CD8-positive, alpha-beta memory T cell (primary cell): ENCODE data around the gene SEMA5A. TPM values are rescaled to one million over a fixed set of nuclear protein-coding genes. Genes with fewer than 3 reads are reported as not detected.

Source experiments
- CTCF ChIA-PET: fragments of 350-600 bp; sonication (Branson Sonifier 250); formaldehyde crosslinking; loops from one replicate; lab custom pipeline; 2021; ENCODE audit warnings: antibody characterized with exemption; lab: Charles Lee
- POLR2A ChIA-PET: fragments of 350-600 bp; sonication (Branson Sonifier 250); formaldehyde crosslinking; loops from one replicate; lab custom pipeline; 2021; ENCODE audit warnings: antibody characterized with exemption; lab: Charles Lee
- DNase-seq, 5 donors: peaks; one replicate each; pipeline versions ENCODE4 v3.0.0 to v3.0.0-alpha.2; 2020 to 2022; ENCODE audit warnings: mixed read lengths in 1 of 5
- H3K27ac ChIP-seq: one replicate; pipeline ENCODE4 v1.7.0; 2013; ENCODE audit warnings: low read depth, mild to moderate bottlenecking, low read length, moderate library complexity
- H3K27me3 ChIP-seq: 2 replicates; pipeline ENCODE4 v1.7.0; 2013; ENCODE audit warnings: low read length, mild to moderate bottlenecking; ENCODE audit not compliant: insufficient read depth, poor library complexity, severe bottlenecking
- H3K36me3 ChIP-seq: 2 replicates; pipeline ENCODE4 v1.7.0; 2013; ENCODE audit warnings: mild to moderate bottlenecking, low read length, moderate library complexity; ENCODE audit not compliant: insufficient read depth
- H3K4me1 ChIP-seq: 2 replicates; pipeline ENCODE4 v1.7.0; 2013; ENCODE audit warnings: mild to moderate bottlenecking, low read length, moderate library complexity; ENCODE audit not compliant: insufficient read depth
- H3K4me3 ChIP-seq: 2 replicates; pipeline ENCODE4 v1.7.0; 2013; ENCODE audit warnings: mild to moderate bottlenecking, low read length
- H3K9me3 ChIP-seq: 2 replicates; pipeline ENCODE4 v1.7.0; 2013; ENCODE audit warnings: mild to moderate bottlenecking, low read length
- H3K27ac Mint-ChIP-seq, 8 donors: one replicate each; pipeline ENCODE4 v1.8.0; 2020 to 2021; ENCODE audit warnings: mixed read lengths in 8 of 8, mild to moderate bottlenecking in 6 of 8, inconsistent platforms in 3 of 8, moderate library complexity in 3 of 8
- H3K27me3 Mint-ChIP-seq, 2 donors: one replicate each; pipeline ENCODE4 v1.8.0; 2020 to 2021; ENCODE audit warnings: mixed read lengths in 2 of 2, mild to moderate bottlenecking in 1 of 2, moderate library complexity in 1 of 2
- H3K36me3 Mint-ChIP-seq, 3 donors: one replicate each; pipeline ENCODE4 v1.8.0; 2020 to 2021; ENCODE audit warnings: mixed read lengths in 3 of 3, inconsistent platforms in 1 of 3, mild to moderate bottlenecking in 1 of 3
- H3K4me1 Mint-ChIP-seq, 3 donors: one replicate each; pipeline ENCODE4 v1.8.0; 2020 to 2021; ENCODE audit warnings: mixed read lengths in 3 of 3, inconsistent platforms in 1 of 3, mild to moderate bottlenecking in 1 of 3
- H3K4me3 Mint-ChIP-seq, 7 donors: one replicate each; pipeline ENCODE4 v1.8.0; 2020 to 2021; ENCODE audit warnings: mixed read lengths in 7 of 7, mild to moderate bottlenecking in 6 of 7, moderate library complexity in 4 of 7, inconsistent platforms in 2 of 7
- H3K9me3 Mint-ChIP-seq, 5 donors: one replicate each; pipeline ENCODE4 v1.8.0; 2020 to 2022; ENCODE audit warnings: mixed read lengths in 5 of 5, mild to moderate bottlenecking in 3 of 5, moderate library complexity in 2 of 5, inconsistent platforms in 1 of 5
- polyA plus RNA-seq: library from polyadenylated mRNA; unstranded; fragments of 300-500 nt; fragmentation: Illumina TruSeq; gene quantifications from one replicate; pipeline ENCODE4 v1.2.3, GENCODE V29; 2021
- total RNA-seq, 2 experiments: library from RNA; stranded (reverse); gene quantifications; one replicate each; pipeline ENCODE4 v1.2.3, GENCODE V29; 2021

SEMA5A gene
- total and polyA plus RNA-seq, 3 experiments from 2014 or later: not detected

DNA sequence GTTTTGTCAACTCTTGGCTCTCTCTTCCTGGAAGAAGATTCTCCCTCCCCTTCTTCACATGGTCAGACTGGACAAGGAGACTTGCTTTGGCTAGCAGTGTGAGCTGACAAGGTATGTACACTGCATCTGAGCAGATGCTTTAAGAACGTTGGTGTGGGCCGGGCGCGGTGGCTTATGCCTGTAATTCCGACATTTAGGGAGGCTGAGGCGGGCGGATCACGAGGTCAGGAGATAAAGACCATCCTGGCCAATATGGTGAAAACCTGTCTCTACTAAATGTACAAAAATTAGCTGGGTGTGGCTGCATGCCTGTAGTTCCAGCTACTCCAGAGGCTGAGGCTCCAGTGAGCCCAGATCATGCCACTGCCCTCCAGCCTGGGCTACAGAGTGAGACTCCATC is 26.4 kb upstream of the SEMA5A start:
- ChIA-PET CTCF (no interaction called here), POLR2A (interaction anchor here (0.7 kb wide), 1 partner anchor 892 kb away, joined by 3 read pairs; no protein-coding TSS in a partner anchor)
- Mint-ChIP-seq H3K4me1 (no peaks in the 10 kb centered on the region), H3K36me3 (no peaks in the 10 kb centered on the region), H3K27ac (no peak overlapping the region), H3K27me3 (no peaks in the 10 kb centered on the region), H3K9me3 (peaks cover 5 to 7% (median 6%) of the 10 kb centered on the region in 5 donors), H3K4me3 (no peak overlapping the region)
- Histone ChIP-seq H3K9me3 (no peaks in the 10 kb centered on the region), H3K36me3 (no peaks in the 10 kb centered on the region), H3K4me3 (no peak overlapping the region), H3K27ac (no peak overlapping the region), H3K27me3 (no peaks in the 10 kb centered on the region), H3K4me1 (no peaks in the 10 kb centered on the region)
- no peak for DNase-seq

GRCh38 chr5:9570876-9571275 is 25.0 kb upstream of the SEMA5A start:
- no peak overlapping the region for H3K4me3 Mint-ChIP-seq
- no peaks in the 10 kb centered on the region for H3K36me3 Mint-ChIP-seq
- Histone ChIP-seq H3K4me3 (no peak overlapping the region), H3K27me3 (no peaks in the 10 kb centered on the region), H3K9me3 (no peaks in the 10 kb centered on the region), H3K4me1 (no peaks in the 10 kb centered on the region), H3K36me3 (no peaks in the 10 kb centered on the region), H3K27ac (no peak overlapping the region)
- ChIA-PET CTCF (no interaction called here), POLR2A (no interaction called here)
- H3K9me3 Mint-ChIP-seq: peaks cover 5 to 8% (median 7%) of the 10 kb centered on the region in 5 donors
- no peak for DNase-seq
- no peaks in the 10 kb centered on the region for H3K27me3 Mint-ChIP-seq
- H3K27ac Mint-ChIP-seq: no peak overlapping the region
- no peaks in the 10 kb centered on the region for H3K4me1 Mint-ChIP-seq

GRCh38 chr5:9567039-9567438 is 21.2 kb upstream of the SEMA5A start:
- POLR2A ChIA-PET: no interaction called here
- no peaks in the 10 kb centered on the region for H3K36me3 Mint-ChIP-seq
- H3K27ac ChIP-seq: no peak overlapping the region
- no peak overlapping the region for H3K27ac Mint-ChIP-seq
- H3K27me3 Mint-ChIP-seq: no peaks in the 10 kb centered on the region
- no peaks in the 10 kb centered on the region for H3K4me1 Mint-ChIP-seq
- peaks cover 6 to 10% (median 6%) of the 10 kb centered on the region in 5 donors for H3K9me3 Mint-ChIP-seq
- no peaks in the 10 kb centered on the region for H3K9me3 ChIP-seq
- no peaks in the 10 kb centered on the region for H3K4me1 ChIP-seq
- DNase-seq: no peak
- CTCF ChIA-PET: no interaction called here
- H3K27me3 ChIP-seq: no peaks in the 10 kb centered on the region
- H3K4me3 ChIP-seq: no peak overlapping the region
- no peaks in the 10 kb centered on the region for H3K36me3 ChIP-seq
- H3K4me3 Mint-ChIP-seq: no peak overlapping the region

DNA sequence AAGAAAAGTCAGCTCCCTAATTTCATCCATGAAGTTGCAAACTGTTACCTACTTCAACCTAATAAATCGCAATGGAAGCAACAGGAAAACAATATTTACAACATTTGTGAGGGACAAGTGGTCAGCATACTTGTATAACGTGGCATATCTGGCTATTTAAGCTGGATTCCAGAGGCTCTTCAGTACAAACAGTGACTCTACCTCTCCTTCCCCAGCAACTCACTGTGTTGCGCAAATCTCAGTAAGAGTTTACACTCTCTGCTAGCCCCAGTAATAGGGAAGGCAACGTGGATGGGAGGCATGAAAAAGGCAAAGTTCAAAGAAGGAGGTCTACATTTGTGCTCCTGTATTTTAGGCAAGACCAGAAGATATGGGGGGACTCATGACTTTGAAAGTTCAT is 18.9 kb upstream of the SEMA5A start:
- Histone ChIP-seq H3K9me3 (no peaks in the 10 kb centered on the region), H3K27me3 (no peaks in the 10 kb centered on the region), H3K4me1 (no peaks in the 10 kb centered on the region), H3K36me3 (no peaks in the 10 kb centered on the region), H3K4me3 (no peak overlapping the region), H3K27ac (no peak overlapping the region)
- no peak overlapping the region for H3K4me3 Mint-ChIP-seq
- no peaks in the 10 kb centered on the region for H3K27me3 Mint-ChIP-seq
- H3K27ac Mint-ChIP-seq: no peak overlapping the region
- CTCF ChIA-PET: no interaction called here
- H3K9me3 Mint-ChIP-seq: peaks cover 0 to 8% (median 3%) of the 10 kb centered on the region in 5 donors
- POLR2A ChIA-PET: no interaction called here
- no peaks in the 10 kb centered on the region for H3K36me3 Mint-ChIP-seq
- no peaks in the 10 kb centered on the region for H3K4me1 Mint-ChIP-seq
- DNase-seq: no peak

- no peak overlapping the region for H3K4me3 Mint-ChIP-seq
- H3K27ac Mint-ChIP-seq: no peak overlapping the region
- Histone ChIP-seq H3K9me3 (no peaks in the 10 kb centered on the region), H3K36me3 (no peaks in the 10 kb centered on the region), H3K4me1 (no peaks in the 10 kb centered on the region), H3K27ac (no peak overlapping the region), H3K4me3 (no peak overlapping the region), H3K27me3 (no peaks in the 10 kb centered on the region)
- H3K9me3 Mint-ChIP-seq: peaks cover 0 to 8% (median 3%) of the 10 kb centered on the region in 5 donors
- CTCF ChIA-PET: no interaction called here
- no peaks in the 10 kb centered on the region for H3K27me3 Mint-ChIP-seq
- H3K4me1 Mint-ChIP-seq: no peaks in the 10 kb centered on the region
- H3K36me3 Mint-ChIP-seq: no peaks in the 10 kb centered on the region
- POLR2A ChIA-PET: no interaction called here
- DNase-seq: no peak
Observed at GRCh38 chr5:9562141-9562540, 16.3 kb upstream of the SEMA5A start.

GRCh38 chr5:9559965-9560364 is 14.1 kb upstream of the SEMA5A start:
- Histone ChIP-seq H3K27ac (no peak overlapping the region), H3K27me3 (no peaks in the 10 kb centered on the region), H3K4me1 (no peaks in the 10 kb centered on the region), H3K4me3 (no peak overlapping the region), H3K36me3 (no peaks in the 10 kb centered on the region), H3K9me3 (no peaks in the 10 kb centered on the region)
- ChIA-PET CTCF (no interaction called here), POLR2A (no interaction called here)
- H3K36me3 Mint-ChIP-seq: no peaks in the 10 kb centered on the region
- H3K4me3 Mint-ChIP-seq: no peak overlapping the region
- H3K27me3 Mint-ChIP-seq: no peaks in the 10 kb centered on the region
- H3K9me3 Mint-ChIP-seq: peaks cover 2 to 11% (median 5%) of the 10 kb centered on the region in 5 donors
- no peak overlapping the region for H3K27ac Mint-ChIP-seq
- no peak for DNase-seq
- no peaks in the 10 kb centered on the region for H3K4me1 Mint-ChIP-seq

DNA sequence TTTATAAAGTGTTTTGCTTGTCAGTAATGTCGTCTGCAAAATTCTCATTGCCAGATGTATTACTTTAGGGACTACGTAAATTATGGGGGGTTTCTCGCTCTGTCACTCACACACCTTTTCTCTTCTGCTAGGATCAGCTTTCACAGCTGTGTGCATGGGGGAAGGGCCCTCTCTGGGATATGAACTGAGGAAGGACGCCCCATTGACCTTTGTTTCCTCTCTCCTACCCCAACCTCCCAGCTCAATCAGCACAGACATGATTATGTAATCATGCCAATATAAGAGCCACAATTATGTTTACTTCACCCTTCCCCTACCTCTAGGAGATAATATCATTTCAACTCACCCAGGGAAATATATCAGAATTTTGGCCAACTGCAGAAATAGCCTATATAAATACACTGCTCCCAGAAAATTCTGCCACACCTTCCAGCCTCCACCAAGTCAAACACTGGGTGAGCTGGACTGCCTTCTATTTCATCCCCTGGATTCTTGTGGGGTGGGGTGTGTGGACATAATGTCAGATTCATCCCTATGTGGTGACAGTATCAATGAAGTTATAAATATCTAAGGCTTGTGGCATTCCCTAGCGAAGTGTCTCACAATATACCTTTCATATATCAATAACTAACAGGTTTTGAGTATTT is 12.6 kb upstream of the SEMA5A start:
- ChIA-PET CTCF (no interaction called here), POLR2A (no interaction called here)
- DNase-seq: no peak
- H3K36me3 ChIP-seq: no peaks in the 10 kb centered on the region
- H3K36me3 Mint-ChIP-seq: no peaks in the 10 kb centered on the region
- no peak overlapping the region for H3K27ac ChIP-seq
- no peaks in the 10 kb centered on the region for H3K4me1 ChIP-seq
- peaks cover 2 to 16% (median 7%) of the 10 kb centered on the region in 5 donors for H3K9me3 Mint-ChIP-seq
- H3K9me3 ChIP-seq: no peaks in the 10 kb centered on the region
- H3K4me3 ChIP-seq: no peak overlapping the region
- no peak overlapping the region for H3K27ac Mint-ChIP-seq
- H3K4me1 Mint-ChIP-seq: no peaks in the 10 kb centered on the region
- no peak overlapping the region for H3K4me3 Mint-ChIP-seq
- H3K27me3 Mint-ChIP-seq: no peaks in the 10 kb centered on the region
- H3K27me3 ChIP-seq: no peaks in the 10 kb centered on the region

DNA sequence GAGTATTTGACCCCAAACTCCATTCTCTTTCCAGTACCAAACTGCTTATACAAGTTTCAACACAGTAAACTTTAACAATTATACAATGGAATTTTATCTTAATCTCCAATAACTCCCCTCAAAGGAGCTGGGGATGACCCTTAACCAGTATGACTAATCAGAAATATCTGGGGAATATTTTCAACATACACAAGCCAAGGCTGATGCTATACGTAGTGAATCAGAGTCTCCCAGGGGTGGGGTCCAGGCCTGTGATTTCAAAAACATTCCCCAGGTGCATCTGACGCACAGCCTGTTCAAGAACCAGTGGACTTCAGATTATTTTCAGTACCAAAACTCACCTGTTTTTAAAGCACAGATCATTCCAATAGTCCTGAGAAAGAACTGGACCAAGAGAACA is 11.8 kb upstream of the SEMA5A start:
- H3K4me3 ChIP-seq: no peak overlapping the region
- Mint-ChIP-seq H3K27me3 (no peaks in the 10 kb centered on the region), H3K9me3 (peaks cover 0 to 16% (median 8%) of the 10 kb centered on the region in 5 donors), H3K4me3 (no peak overlapping the region), H3K27ac (no peak overlapping the region), H3K36me3 (no peaks in the 10 kb centered on the region), H3K4me1 (no peaks in the 10 kb centered on the region)
- no peaks in the 10 kb centered on the region for H3K9me3 ChIP-seq
- no peak for DNase-seq
- ChIA-PET POLR2A (no interaction called here), CTCF (no interaction called here)
- H3K4me1 ChIP-seq: no peaks in the 10 kb centered on the region
- H3K36me3 ChIP-seq: no peaks in the 10 kb centered on the region
- no peaks in the 10 kb centered on the region for H3K27me3 ChIP-seq
- H3K27ac ChIP-seq: no peak overlapping the region
